IPS-18a (cell line): Measurements from ENCODE around the gene LRRC38.

ENCODE experiments used
- H3K27ac ChIP-seq: one replicate; pipeline ENCODE4 v1.5.1; 2013; ENCODE audit warnings: low read length
- H3K27me3 ChIP-seq: one replicate; pipeline ENCODE4 v1.6.1; 2013; ENCODE audit warnings: mild to moderate bottlenecking, low read length; ENCODE audit not compliant: control insufficient read depth, insufficient read depth
- H3K36me3 ChIP-seq: one replicate; pipeline ENCODE4 v1.6.1; 2013; ENCODE audit warnings: low read depth, low read length; ENCODE audit not compliant: control insufficient read depth
- H3K4me1 ChIP-seq: one replicate; pipeline ENCODE4 v1.6.1; 2013; ENCODE audit warnings: low read depth, low read length; ENCODE audit not compliant: control insufficient read depth
- H3K4me3 ChIP-seq: one replicate; pipeline ENCODE4 v1.5.1; 2013; ENCODE audit warnings: low read length
- H3K9ac ChIP-seq: one replicate; pipeline ENCODE4 v1.6.1; 2013; ENCODE audit warnings: mild to moderate bottlenecking, low read length, moderate library complexity
- H3K9me3 ChIP-seq: one replicate; pipeline ENCODE4 v1.6.1; 2013; ENCODE audit warnings: low read depth, low read length; ENCODE audit not compliant: control insufficient read depth

Gene LRRC38

GRCh38 chr1:13514821-13515220 is 1.0 kb upstream of the LRRC38 start:
- Histone ChIP-seq H3K27ac (no peak overlapping the region), H3K9ac (no peak overlapping the region), H3K27me3 (peaks cover 86% of the 10 kb centered on the region), H3K9me3 (no peaks in the 10 kb centered on the region), H3K4me3 (no peak overlapping the region), H3K4me1 (peaks cover 3% of the 10 kb centered on the region), H3K36me3 (no peaks in the 10 kb centered on the region)

GRCh38 chr1:13513063-13513894 is 524 bp downstream of the LRRC38 start:
- no peak overlapping the region for H3K27ac ChIP-seq
- peaks cover 5% of the 10 kb centered on the region for H3K4me1 ChIP-seq
- peaks cover 92% of the 10 kb centered on the region for H3K27me3 ChIP-seq
- peak overlapping the region; percentile 40 for H3K4me3 ChIP-seq
- H3K9me3 ChIP-seq, result no peaks in the 10 kb centered on the region
- H3K36me3 ChIP-seq, result no peaks in the 10 kb centered on the region
- no peak overlapping the region for H3K9ac ChIP-seq

- Histone ChIP-seq H3K9ac (no peak overlapping the region), H3K4me1 (peaks cover 5% of the 10 kb centered on the region), H3K27ac (no peak overlapping the region), H3K9me3 (no peaks in the 10 kb centered on the region), H3K4me3 (peak overlapping the region; percentile 21), H3K36me3 (no peaks in the 10 kb centered on the region), H3K27me3 (peaks cover 84% of the 10 kb centered on the region)
These were observed 1.3 kb downstream of the LRRC38 start for GRCh38 chr1:13512472-13512871.

- H3K4me1 ChIP-seq, result peaks cover 6% of the 10 kb centered on the region
- no peaks in the 10 kb centered on the region for H3K36me3 ChIP-seq
- H3K27ac ChIP-seq, result no peak overlapping the region
- no peak overlapping the region for H3K9ac ChIP-seq
- H3K27me3 ChIP-seq, result peaks cover 65% of the 10 kb centered on the region
- no peaks in the 10 kb centered on the region for H3K9me3 ChIP-seq
- no peak overlapping the region for H3K4me3 ChIP-seq
These were observed 3.3 kb downstream of the LRRC38 start for GRCh38 chr1:13510499-13510898.

- no peak overlapping the region for H3K4me3 ChIP-seq
- peaks cover 14% of the 10 kb centered on the region for H3K4me1 ChIP-seq
- H3K27ac ChIP-seq, result no peak overlapping the region
- H3K36me3 ChIP-seq, result no peaks in the 10 kb centered on the region
- H3K9me3 ChIP-seq, result no peaks in the 10 kb centered on the region
- H3K27me3 ChIP-seq, result peaks cover 31% of the 10 kb centered on the region
- H3K9ac ChIP-seq, result no peak overlapping the region
These were observed 6.7 kb downstream of the LRRC38 start for GRCh38 chr1:13507075-13507474.

GRCh38 chr1:13505020-13505419 is 8.8 kb downstream of the LRRC38 start:
- no peak overlapping the region for H3K4me3 ChIP-seq
- no peaks in the 10 kb centered on the region for H3K9me3 ChIP-seq
- H3K9ac ChIP-seq, result no peak overlapping the region
- H3K36me3 ChIP-seq, result no peaks in the 10 kb centered on the region
- peaks cover 10% of the 10 kb centered on the region for H3K27me3 ChIP-seq
- peaks cover 13% of the 10 kb centered on the region for H3K4me1 ChIP-seq
- H3K27ac ChIP-seq, result no peak overlapping the region

GRCh38 chr1:13500806-13501205 is 13.0 kb downstream of the LRRC38 start:
- Histone ChIP-seq H3K9ac (no peak overlapping the region), H3K27ac (no peak overlapping the region), H3K36me3 (no peaks in the 10 kb centered on the region), H3K9me3 (no peaks in the 10 kb centered on the region), H3K4me3 (no peak overlapping the region), H3K27me3 (no peaks in the 10 kb centered on the region), H3K4me1 (peaks cover 18% of the 10 kb centered on the region)

- Histone ChIP-seq H3K36me3 (no peaks in the 10 kb centered on the region), H3K4me1 (peaks cover 9% of the 10 kb centered on the region), H3K27me3 (no peaks in the 10 kb centered on the region), H3K9me3 (no peaks in the 10 kb centered on the region), H3K27ac (no peak overlapping the region), H3K4me3 (no peak overlapping the region), H3K9ac (no peak overlapping the region)
These were observed 14.4 kb downstream of the LRRC38 start for GRCh38 chr1:13499422-13499821.

GRCh38 chr1:13498553-13498952 is 15.2 kb downstream of the LRRC38 start:
- Histone ChIP-seq H3K27ac (no peak overlapping the region), H3K4me3 (no peak overlapping the region), H3K27me3 (no peaks in the 10 kb centered on the region), H3K36me3 (no peaks in the 10 kb centered on the region), H3K9ac (no peak overlapping the region), H3K9me3 (no peaks in the 10 kb centered on the region), H3K4me1 (peaks cover 9% of the 10 kb centered on the region)

- no peak overlapping the region for H3K27ac ChIP-seq
These were observed 18.6 kb downstream of the LRRC38 start for GRCh38 chr1:13495186-13495585.

GRCh38 chr1:13494712-13495111 is 19.1 kb downstream of the LRRC38 start:
- no peaks in the 10 kb centered on the region for H3K9me3 ChIP-seq
- no peak overlapping the region for H3K9ac ChIP-seq
- peaks cover 9% of the 10 kb centered on the region for H3K4me1 ChIP-seq
- no peaks in the 10 kb centered on the region for H3K36me3 ChIP-seq
- no peak overlapping the region for H3K4me3 ChIP-seq
- H3K27me3 ChIP-seq, result no peaks in the 10 kb centered on the region
- H3K27ac ChIP-seq, result no peak overlapping the region

More at GRCh38 chr1:13495186-13495585, 18.6 kb downstream of the LRRC38 start:
- no peak overlapping the region for H3K4me3 ChIP-seq
- H3K4me1 ChIP-seq, result peaks cover 9% of the 10 kb centered on the region
- H3K36me3 ChIP-seq, result no peaks in the 10 kb centered on the region
- H3K27me3 ChIP-seq, result no peaks in the 10 kb centered on the region
- H3K9me3 ChIP-seq, result no peaks in the 10 kb centered on the region
- H3K9ac ChIP-seq, result no peak overlapping the region

- Histone ChIP-seq H3K4me3 (no peak overlapping the region), H3K4me1 (peaks cover 4% of the 10 kb centered on the region), H3K9me3 (no peaks in the 10 kb centered on the region), H3K9ac (no peak overlapping the region), H3K27ac (no peak overlapping the region), H3K36me3 (no peaks in the 10 kb centered on the region), H3K27me3 (no peaks in the 10 kb centered on the region)
These were observed 19.8 kb downstream of the LRRC38 start for GRCh38 chr1:13494025-13494424.
